IPS DF 6.9 (cell line): ENCODE measurements around the gene CFAP97D1.
A peak's percentile ranks its signal among the peaks of the same experiment; 100 is the strongest.
"Not testable (repeated sequence)": the region's sequence is repeated elsewhere in the genome, so short reads cannot be mapped to it uniquely, and the experiment has no call there.

Source experiments
- DNase-seq: peaks from one replicate; pipeline ENCODE4 v3.0.0-alpha.2; 2013; ENCODE audit warnings: low read depth, low spot score
- H3K27ac ChIP-seq: one replicate; pipeline ENCODE4 v1.5.1; 2013; ENCODE audit warnings: low read length, control low read depth
- H3K27me3 ChIP-seq: 2 replicates; pipeline ENCODE4 v1.6.1; 2013; ENCODE audit warnings: mild to moderate bottlenecking, low read length; ENCODE audit not compliant: control insufficient read depth, insufficient read depth
- H3K36me3 ChIP-seq: 2 replicates; pipeline ENCODE4 v1.6.1; 2013; ENCODE audit warnings: low read length; ENCODE audit not compliant: control insufficient read depth, insufficient read depth
- H3K4me1 ChIP-seq: 2 replicates; pipeline ENCODE4 v1.6.1; 2013; ENCODE audit warnings: low read length; ENCODE audit not compliant: control insufficient read depth, insufficient read depth
- H3K4me3 ChIP-seq: 2 replicates; pipeline ENCODE4 v1.5.1; 2013; ENCODE audit warnings: mild to moderate bottlenecking, low read length
- H3K9me3 ChIP-seq: 2 replicates; pipeline ENCODE4 v1.6.1; 2013; ENCODE audit warnings: low read length, inconsistent platforms; ENCODE audit not compliant: control insufficient read depth, insufficient read depth
- WGBS: extraction: QIAGEN DNeasy Blood & Tissue Kit; methylation state at CpG from one replicate; pipeline ENCODE4 v1.1.7; 2013; ENCODE audit warnings: mixed read lengths, missing lambda C conversion rate; ENCODE audit not compliant: insufficient read length, insufficient coverage; 5-methylcytosine and 5-hydroxymethylcytosine counted together

Gene CFAP97D1

DNA sequence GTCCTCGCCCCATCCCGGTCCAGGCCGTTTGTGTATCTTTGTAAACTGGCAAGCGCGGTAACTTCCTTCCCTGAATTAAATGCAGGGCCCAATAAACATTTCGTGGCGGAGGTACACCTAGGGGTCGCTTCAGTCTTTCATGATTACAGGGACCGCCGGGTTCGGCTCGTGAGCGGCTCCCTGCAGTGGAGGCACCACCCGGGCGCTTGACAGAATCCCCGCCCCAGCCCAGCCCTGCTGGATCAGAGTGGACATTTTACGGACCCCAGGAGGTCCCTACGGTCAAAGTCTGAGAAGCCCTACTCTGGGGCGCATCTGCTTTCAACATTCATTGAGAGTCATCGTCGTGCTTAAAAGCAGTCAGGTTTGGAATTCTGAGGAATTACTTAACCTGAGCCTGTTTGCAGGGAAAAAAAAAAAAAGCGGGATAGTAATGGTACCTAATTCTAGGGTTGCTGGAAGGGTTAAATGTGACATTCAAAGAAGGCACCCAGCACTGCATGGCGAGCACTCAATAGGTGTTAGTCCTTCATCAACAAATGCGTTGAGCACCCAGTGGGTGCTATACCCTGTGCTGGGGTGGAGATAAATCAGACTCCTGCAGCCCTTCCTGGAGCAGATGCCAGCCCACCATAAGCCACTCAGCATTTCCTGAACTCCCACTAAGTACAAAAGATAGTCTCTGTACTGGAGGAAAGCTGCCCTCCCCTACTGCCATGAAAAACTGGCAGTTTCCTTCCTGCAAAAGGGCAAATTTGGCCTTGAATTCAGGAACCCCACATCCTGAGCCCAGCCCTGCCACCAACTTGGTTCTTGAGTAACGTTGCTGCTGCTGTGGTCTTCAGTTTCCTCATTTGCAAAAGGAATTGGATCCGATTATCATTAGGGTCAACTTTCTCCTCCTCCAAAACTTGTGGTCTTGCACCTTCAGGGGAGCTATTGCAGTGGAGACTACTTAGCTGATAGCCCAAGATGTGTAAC lies 800 bp upstream of the CFAP97D1 start:
- no peak for DNase-seq
- Histone ChIP-seq H3K4me1 (peaks cover 4% of the 10 kb centered on the region; the same call in 1 of the 2 replicates), H3K27me3 (no peaks in the 10 kb centered on the region), H3K9me3 (no peaks in the 10 kb centered on the region), H3K36me3 (no peaks in the 10 kb centered on the region), H3K4me3 (peak overlapping the region; percentile 93; the same call in 1 of the 2 replicates), H3K27ac (no peak overlapping the region)
- WGBS, result no CpG with 5 or more reads among the region's 26 CpGs

DNA sequence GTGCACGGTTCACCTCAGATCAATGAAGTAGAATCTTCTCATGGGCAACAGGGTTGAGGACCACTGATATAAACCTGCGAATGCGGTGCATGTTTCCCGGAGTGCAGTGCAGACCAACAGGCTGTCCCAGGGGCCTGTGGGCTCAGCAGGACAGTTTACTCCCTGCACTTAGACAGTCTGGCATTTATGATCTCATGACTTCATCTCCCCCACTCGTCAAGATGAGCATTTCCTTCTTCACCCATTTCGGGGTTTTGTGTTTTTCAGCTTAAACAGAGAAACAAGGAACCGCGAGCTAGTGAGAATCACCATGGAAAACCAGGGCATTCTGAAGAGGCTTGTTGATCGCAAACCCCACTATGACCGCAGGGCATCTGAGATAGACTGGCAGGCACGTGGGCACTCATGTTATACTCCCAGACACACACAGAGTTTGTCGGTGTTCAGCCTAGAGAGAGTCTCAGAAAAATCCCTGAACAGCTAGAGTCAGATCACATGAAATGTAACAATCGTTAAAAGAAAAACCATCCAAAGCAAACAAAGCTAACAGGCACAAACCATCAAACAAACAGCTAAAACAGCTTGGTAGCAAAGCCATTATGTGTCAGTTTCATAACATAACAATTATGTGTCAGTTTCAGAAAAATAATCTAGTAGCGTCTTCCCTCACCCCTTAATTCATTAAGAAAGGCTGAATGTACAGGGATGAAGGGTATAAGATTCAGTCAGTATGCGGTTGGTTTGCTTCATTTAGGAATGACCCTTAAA lies 2.9 kb downstream of the CFAP97D1 start:
- no CpG with 5 or more reads among the region's 15 CpGs for WGBS

GRCh38 chr17:43784068-43784467 lies 3.8 kb downstream of the CFAP97D1 start:
- no peaks in the 10 kb centered on the region for H3K27me3 ChIP-seq
- no peak overlapping the region for H3K27ac ChIP-seq
- no peaks in the 10 kb centered on the region for H3K36me3 ChIP-seq
- H3K4me1 ChIP-seq, result peaks cover 4% of the 10 kb centered on the region; the same call in 1 of the 2 replicates
- no CpG with 5 or more reads among the region's 2 CpGs for WGBS
- H3K9me3 ChIP-seq, result no peaks in the 10 kb centered on the region
- DNase-seq, result no peak
- no peak overlapping the region for H3K4me3 ChIP-seq

More for the DNA sequence above, 2.9 kb downstream of the CFAP97D1 start:
- Histone ChIP-seq H3K27me3 (no peaks in the 10 kb centered on the region), H3K27ac (no peak overlapping the region), H3K9me3 (no peaks in the 10 kb centered on the region), H3K4me1 (peaks cover 4% of the 10 kb centered on the region; the same call in 1 of the 2 replicates), H3K36me3 (no peaks in the 10 kb centered on the region), H3K4me3 (no peak overlapping the region)
- no peak for DNase-seq

GRCh38 chr17:43784628-43785101 lies 4.4 kb downstream of the CFAP97D1 start:
- Histone ChIP-seq H3K4me3 (no peak overlapping the region), H3K27ac (no peak overlapping the region), H3K27me3 (no peaks in the 10 kb centered on the region), H3K4me1 (peaks cover 2% of the 10 kb centered on the region; the same call in 1 of the 2 replicates), H3K9me3 (no peaks in the 10 kb centered on the region), H3K36me3 (no peaks in the 10 kb centered on the region)
- WGBS, result no CpG with 5 or more reads among the region's 5 CpGs
- no peak for DNase-seq

GRCh38 chr17:43787728-43788127 lies 7.5 kb downstream of the CFAP97D1 start:
- no CpG with 5 or more reads among the region's 2 CpGs for WGBS
- Histone ChIP-seq H3K4me3 (no peak overlapping the region), H3K4me1 (no peaks in the 10 kb centered on the region; the same call in 1 of the 2 replicates), H3K9me3 (no peaks in the 10 kb centered on the region), H3K27me3 (no peaks in the 10 kb centered on the region), H3K36me3 (no peaks in the 10 kb centered on the region), H3K27ac (no peak overlapping the region)
- no peak for DNase-seq

GRCh38 chr17:43788540-43788939 lies 8.3 kb downstream of the CFAP97D1 start:
- WGBS, result no CpG with 5 or more reads among the region's 5 CpGs
- H3K9me3 ChIP-seq, result no peaks in the 10 kb centered on the region
- H3K4me1 ChIP-seq, result no peaks in the 10 kb centered on the region; the same call in 1 of the 2 replicates
- no peak for DNase-seq
- no peaks in the 10 kb centered on the region for H3K27me3 ChIP-seq
- no peaks in the 10 kb centered on the region for H3K36me3 ChIP-seq
- H3K4me3 ChIP-seq, result no peak overlapping the region
- no peak overlapping the region for H3K27ac ChIP-seq

DNA sequence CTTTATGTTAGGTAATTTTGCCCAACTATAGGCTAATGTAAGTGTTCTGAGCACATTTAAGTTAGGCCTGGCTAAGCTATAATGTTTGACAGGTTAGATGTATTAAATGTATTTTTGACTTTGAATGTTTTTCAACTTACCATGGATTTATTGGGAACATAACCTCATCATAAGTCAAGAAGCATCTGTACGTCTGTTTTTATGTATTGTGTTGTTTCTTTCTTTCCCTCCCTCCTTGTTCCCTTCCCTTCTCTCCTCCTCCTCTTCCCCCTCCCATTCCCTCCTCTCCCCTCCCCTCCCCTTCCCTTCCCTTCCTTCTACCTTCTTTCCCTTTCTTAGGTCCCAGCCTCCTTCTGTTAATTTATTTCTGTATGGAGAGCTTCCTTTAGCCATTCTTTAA lies 9.2 kb downstream of the CFAP97D1 start:
- no peak for DNase-seq
- no CpG with 5 or more reads among the region's 1 CpG for WGBS
- Histone ChIP-seq H3K4me1 (no peaks in the 10 kb centered on the region; the same call in 1 of the 2 replicates), H3K4me3 (no peak overlapping the region), H3K36me3 (no peaks in the 10 kb centered on the region), H3K27ac (no peak overlapping the region), H3K9me3 (no peaks in the 10 kb centered on the region), H3K27me3 (no peaks in the 10 kb centered on the region)

GRCh38 chr17:43790311-43790940 lies 10.2 kb downstream of the CFAP97D1 start:
- Histone ChIP-seq H3K9me3 (no peaks in the 10 kb centered on the region), H3K36me3 (no peaks in the 10 kb centered on the region), H3K4me1 (no peaks in the 10 kb centered on the region; the same call in 1 of the 2 replicates), H3K27me3 (no peaks in the 10 kb centered on the region), H3K4me3 (no peak overlapping the region), H3K27ac (no peak overlapping the region)
- WGBS, result no CpG with 5 or more reads among the region's 14 CpGs
- DNase-seq, result no peak

GRCh38 chr17:43791589-43791988 lies 11.4 kb downstream of the CFAP97D1 start:
- no peaks in the 10 kb centered on the region for H3K9me3 ChIP-seq
- WGBS, result no CpG with 5 or more reads among the region's 3 CpGs
- H3K27me3 ChIP-seq, result no peaks in the 10 kb centered on the region
- no peaks in the 10 kb centered on the region for H3K36me3 ChIP-seq
- no peak overlapping the region for H3K4me3 ChIP-seq
- H3K4me1 ChIP-seq, result no peaks in the 10 kb centered on the region; the same call in 1 of the 2 replicates
- DNase-seq, result no peak
- H3K27ac ChIP-seq, result no peak overlapping the region

GRCh38 chr17:43792668-43793067 lies 12.4 kb downstream of the CFAP97D1 start:
- H3K4me3 ChIP-seq, H3K4me1 ChIP-seq, H3K27me3 ChIP-seq, H3K9me3 ChIP-seq, H3K27ac ChIP-seq, H3K36me3 ChIP-seq, DNase-seq: not testable (repeated sequence)
- no CpG with 5 or more reads among the region's 4 CpGs for WGBS
